OCI-LY3 (cell line): ENCODE measurements around the gene CRIM1.

ENCODE experiments used
- CTCF ChIP-seq: fragments of 200-600, 300-600 bp; sonication (generic); IDR thresholded peaks from 2 replicates; pipeline ENCODE4 v1.5.1; 2014; ENCODE audit warnings: antibody characterized with exemption, low read length, low read depth
- EZH2phosphoT487 ChIP-seq: fragments of 200-600 bp; shearing (Covaris generic); IDR thresholded peaks from 2 replicates; pipeline ENCODE4 v1.6.1; 2018; ENCODE audit warnings: antibody characterized with exemption, mixed run types, low read depth

GRCh38 chr2:36446294-36446693 is 90.7 kb downstream of the CRIM1 start:
- TF ChIP-seq CTCF: no peak
- no peak for TF ChIP-seq EZH2phosphoT487
